Gastroesophageal sphincter (tissue), 3 donors: ENCODE data around the gene C20orf173.

Experiments used
- EP300 ChIP-seq: sonication (generic); formaldehyde crosslinking; IDR thresholded peaks from one replicate; pipeline ENCODE4 v1.6.1; 2017; ENCODE audit warnings: antibody characterized with exemption, mild to moderate bottlenecking
- TF ChIP-seq, protein P1 (sequence below), 4 experiments: fragments of 200-600 bp in 2 of 4; fragments of 450-650 bp in 2 of 4; sonication (generic) in 1 of 4; IDR thresholded peaks; one replicate each; pipeline ENCODE4 v1.5.1; 2017 to 2019; ENCODE audit warnings: antibody characterized with exemption in 4 of 4, mild to moderate bottlenecking in 2 of 4, moderate library complexity in 2 of 4

DNA sequence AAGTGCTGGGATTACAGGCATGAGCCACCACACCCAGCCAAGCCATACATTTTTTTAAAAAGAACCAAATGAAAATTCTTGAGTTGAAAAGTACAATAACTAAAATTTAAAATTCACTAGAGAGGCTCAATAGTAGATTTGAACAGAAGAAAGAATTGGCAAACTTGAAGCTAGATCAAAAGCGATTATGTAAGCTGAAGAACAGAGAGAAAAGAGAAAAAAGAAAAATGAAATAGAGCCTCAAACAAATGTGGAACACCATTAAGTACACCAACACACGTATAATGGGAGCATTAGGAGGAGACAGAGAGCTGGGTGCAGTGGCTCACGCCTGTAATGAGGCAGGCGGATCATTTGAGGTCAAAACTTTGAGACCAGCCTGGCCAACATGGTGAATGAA lies 43.4 kb upstream of the C20orf173 start:
- TF ChIP-seq, protein P1, sequence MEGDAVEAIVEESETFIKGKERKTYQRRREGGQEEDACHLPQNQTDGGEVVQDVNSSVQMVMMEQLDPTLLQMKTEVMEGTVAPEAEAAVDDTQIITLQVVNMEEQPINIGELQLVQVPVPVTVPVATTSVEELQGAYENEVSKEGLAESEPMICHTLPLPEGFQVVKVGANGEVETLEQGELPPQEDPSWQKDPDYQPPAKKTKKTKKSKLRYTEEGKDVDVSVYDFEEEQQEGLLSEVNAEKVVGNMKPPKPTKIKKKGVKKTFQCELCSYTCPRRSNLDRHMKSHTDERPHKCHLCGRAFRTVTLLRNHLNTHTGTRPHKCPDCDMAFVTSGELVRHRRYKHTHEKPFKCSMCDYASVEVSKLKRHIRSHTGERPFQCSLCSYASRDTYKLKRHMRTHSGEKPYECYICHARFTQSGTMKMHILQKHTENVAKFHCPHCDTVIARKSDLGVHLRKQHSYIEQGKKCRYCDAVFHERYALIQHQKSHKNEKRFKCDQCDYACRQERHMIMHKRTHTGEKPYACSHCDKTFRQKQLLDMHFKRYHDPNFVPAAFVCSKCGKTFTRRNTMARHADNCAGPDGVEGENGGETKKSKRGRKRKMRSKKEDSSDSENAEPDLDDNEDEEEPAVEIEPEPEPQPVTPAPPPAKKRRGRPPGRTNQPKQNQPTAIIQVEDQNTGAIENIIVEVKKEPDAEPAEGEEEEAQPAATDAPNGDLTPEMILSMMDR (IDR thresholded peaks at IDR 0.05), result no peak
- no peak for TF ChIP-seq EP300
